HepG2 (cell line): ENCODE measurements around the gene MTMR4. TPM values are rescaled to one million over a fixed set of nuclear protein-coding genes. Genes with fewer than 3 reads are reported as not detected.

Experiments
- BRD4 ChIP-seq: sonication (generic); formaldehyde crosslinking; IDR thresholded peaks from 2 replicates; pipeline ENCODE4 v1.4.0; 2020; ENCODE audit warnings: missing genetic modification reagents
- BRF2 ChIP-seq: sonication (generic); formaldehyde crosslinking; IDR thresholded peaks from 2 replicates; pipeline ENCODE4 v1.8.1; 2022; ENCODE audit warnings: mild to moderate bottlenecking, missing genetic modification reagents
- GMEB1 ChIP-seq: sonication (generic); formaldehyde crosslinking; IDR thresholded peaks from 2 replicates; pipeline ENCODE4 v1.5.1; 2020; ENCODE audit warnings: missing genetic modification reagents, mild to moderate bottlenecking, borderline replicate concordance
- HDAC2 ChIP-seq: sonication (generic); formaldehyde crosslinking; IDR thresholded peaks from 2 replicates; pipeline ENCODE4 v1.4.0; 2020; ENCODE audit warnings: missing genetic modification reagents
- NCOR1 ChIP-seq: fragments of 200-600 bp; sonication (generic); IDR thresholded peaks from 2 replicates; pipeline ENCODE4 v1.7.0; 2017; ENCODE audit warnings: antibody characterized with exemption, low read length, borderline replicate concordance
- PHF21A ChIP-seq: sonication (generic); formaldehyde crosslinking; IDR thresholded peaks from 2 replicates; pipeline ENCODE4 v1.5.0; 2020; ENCODE audit warnings: mild to moderate bottlenecking, missing genetic modification reagents
- SNAPC5 ChIP-seq: sonication (generic); formaldehyde crosslinking; IDR thresholded peaks from 2 replicates; pipeline ENCODE4 v1.8.1; 2023; ENCODE audit warnings: mild to moderate bottlenecking, missing genetic modification reagents, borderline replicate concordance
- SRF ChIP-seq: IDR thresholded peaks from 2 replicates; pipeline ENCODE4 v1.6.1; 2011; ENCODE audit warnings: mild to moderate bottlenecking, low read depth, low read length, moderate library complexity
- SRY ChIP-seq: sonication (generic); formaldehyde crosslinking; IDR thresholded peaks from 2 replicates; pipeline ENCODE4 v1.8.0; 2022; ENCODE audit warnings: mild to moderate bottlenecking, missing genetic modification reagents
- TCF7 ChIP-seq: sonication (generic); IDR thresholded peaks from 2 replicates; pipeline ENCODE4 v1.6.1; 2016; ENCODE audit warnings: antibody characterized with exemption, low read depth
- TFAP4 ChIP-seq: sonication (generic); IDR thresholded peaks from 2 replicates; pipeline ENCODE4 v1.6.1; 2016; ENCODE audit warnings: low read depth, borderline replicate concordance
- ZBED4 ChIP-seq: sonication (generic); formaldehyde crosslinking; IDR thresholded peaks from 2 replicates; pipeline ENCODE4 v1.4.0; 2020; ENCODE audit warnings: missing genetic modification reagents, borderline replicate concordance
- ZNF510 ChIP-seq: sonication (generic); formaldehyde crosslinking; IDR thresholded peaks from 2 replicates; pipeline ENCODE4 v1.4.0; 2020; ENCODE audit warnings: low read depth, mild to moderate bottlenecking, missing genetic modification reagents
- ZNF558 ChIP-seq: sonication (generic); formaldehyde crosslinking; IDR thresholded peaks from 2 replicates; pipeline ENCODE4 v1.9.0; 2022; ENCODE audit warnings: mild to moderate bottlenecking, missing genetic modification reagents, borderline replicate concordance
- ZNF670 ChIP-seq: sonication (generic); formaldehyde crosslinking; IDR thresholded peaks from 2 replicates; pipeline ENCODE4 v1.8.0; 2022; ENCODE audit warnings: mild to moderate bottlenecking, missing genetic modification reagents, borderline replicate concordance
- ZNF710 ChIP-seq: sonication (generic); formaldehyde crosslinking; IDR thresholded peaks from 2 replicates; pipeline ENCODE4 v1.5.0; 2020; ENCODE audit warnings: mild to moderate bottlenecking, missing genetic modification reagents, borderline replicate concordance
- ZNF782 ChIP-seq: sonication (generic); formaldehyde crosslinking; IDR thresholded peaks from 2 replicates; pipeline ENCODE4 v1.4.0; 2020; ENCODE audit warnings: missing genetic modification reagents, mild to moderate bottlenecking, borderline replicate concordance
- polyA plus RNA-seq, 8 experiments: library from polyadenylated mRNA; depleted of rRNA in 3 of 8; stranded (reverse) in 7 of 8; unstranded in 1 of 8; fragments of >200 nt; fragmentation: Illumina TruSeq in 4 of 8; extraction: Trizol in 4 of 8; gene quantifications; 2 replicates each; pipeline versions ENCODE4 v1.2.1 to v1.2.3, GENCODE V29; 2011 to 2016; ENCODE audit warnings: low read depth in 4 of 8, missing spikeins in 1 of 8, mixed read lengths in 1 of 8; ENCODE audit not compliant: insufficient read depth in 1 of 8
- total RNA-seq, 5 experiments: library from RNA; depleted of rRNA; stranded (reverse); fragments of >200 nt; fragmentation: Illumina TruSeq; extraction: Trizol; gene quantifications; 2 replicates each; pipeline ENCODE4 v1.2.3, GENCODE V29; 2016; ENCODE audit warnings: low read depth in 1 of 5

Gene MTMR4
- total and polyA plus RNA-seq, 2 of the 13 experiments (the other 11 are each of a cell fraction or from before 2014, with no cell fraction given), result 62.5 to 65.1 TPM

- peak; percentile 6; the same call in 1 of the 2 replicates for TF ChIP-seq TFAP4
- no peak for TF ChIP-seq ZNF510 (CRISPR knock-in tag)
- 0 out of 2 replicates have a peak, but pooled peaks have one; percentile 7 for TF ChIP-seq BRF2 (CRISPR knock-in tag)
- no peak for TF ChIP-seq SRY (CRISPR knock-in tag)
- no peak; the same call in 1 of the 2 replicates for TF ChIP-seq ZNF782 (CRISPR knock-in tag)
- TF ChIP-seq NCOR1, result peak; percentile 36; the same call in 1 of the 2 replicates
- TF ChIP-seq SNAPC5 (CRISPR knock-in tag), result no peak
- peak; percentile 91 for TF ChIP-seq GMEB1 (CRISPR knock-in tag)
- TF ChIP-seq HDAC2 (CRISPR knock-in tag), result no peak
- TF ChIP-seq SRF, result peak; percentile 75
- peak; percentile 97 for TF ChIP-seq PHF21A (CRISPR knock-in tag)
- TF ChIP-seq ZNF558, result no peak
- no peak for TF ChIP-seq TCF7
- TF ChIP-seq BRD4 (CRISPR knock-in tag), result 0 out of 2 replicates have a peak, but pooled peaks have one; percentile 32
- TF ChIP-seq ZNF710, result 0 out of 2 replicates have a peak, but pooled peaks have one; percentile 73
- TF ChIP-seq ZNF670 (CRISPR knock-in tag), result 0 out of 2 replicates have a peak, but pooled peaks have one; percentile 64
- TF ChIP-seq ZBED4, result 0 out of 2 replicates have a peak, but pooled peaks have one; percentile 42
Observed at GRCh38 chr17:58517928-58518609, 3.6 kb upstream of the MTMR4 start (continued).
